HepG2 (cell line): ENCODE measurements around the gene VSIG10L. TPM values are rescaled to one million over a fixed set of nuclear protein-coding genes. Genes with fewer than 3 reads are reported as not detected.

ENCODE experiments used
- ATAC-seq: fragments of 200-7000 bp; cut with Tn5 transposase; 3 replicates; pipeline ENCODE4 v1.9.1; 2020; ENCODE audit warnings: mild to moderate bottlenecking, moderate library complexity
- BruUV-seq: library from RNA; stranded (reverse); fragments of 400-500 nt; replicated peaks from 2 replicates; lab custom pipeline; 2021; lab: Mats Ljungman, UMichigan
- CTCF ChIA-PET: fragments of 300-600 bp; formaldehyde crosslinking; extraction: SDS; loops from one replicate; lab custom pipeline; 2021; ENCODE audit warnings: low total read pairs, inconsistent platforms, low intra/inter-chr PET ratio; lab: Yijun Ruan, JAX
- POLR2A ChIA-PET: fragments of 350-600 bp; sonication (Branson Sonifier 250); formaldehyde crosslinking; loops from one replicate; lab custom pipeline; 2020; ENCODE audit warnings: antibody characterized with exemption, inconsistent platforms; lab: Yijun Ruan, JAX
- DNase-seq: peaks from one replicate; pipeline ENCODE4 v3.0.0-alpha.2; 2015; ENCODE audit warnings: low spot score
- FAIRE-seq: peaks from 3 replicates; lab custom pipeline; 2011; peaks lifted over from hg19 to GRCh38; lab: Jason Lieb, UNC
- H2AFZ ChIP-seq: one replicate; pipeline ENCODE4 v1.6.1; 2011; ENCODE audit warnings: low read length, inconsistent platforms
- H3K27ac ChIP-seq: fragments of 300-600 bp; 3 replicates; pipeline ENCODE4 v1.8.0; 2011; ENCODE audit warnings: mixed run types, mild to moderate bottlenecking, mixed read lengths, low read length, inconsistent platforms; ENCODE audit not compliant: insufficient read depth; ENCODE audit errors: extremely low read length
- H3K27me3 ChIP-seq, 2 experiments: fragments of 200-600 bp in 1 of 2; 2 replicates in 1 of 2; 3 replicates in 1 of 2; pipeline versions ENCODE4 v1.6.0 to v1.8.0; 2011; ENCODE audit warnings: low read length in 2 of 2, mild to moderate bottlenecking in 2 of 2, moderate library complexity in 2 of 2, inconsistent platforms in 1 of 2; ENCODE audit not compliant: insufficient read depth in 2 of 2, control insufficient read depth in 1 of 2
- H3K36me3 ChIP-seq, 2 experiments: fragments of 200-600 bp in 1 of 2; replicated peaks in 1 of 2; 2 replicates in 1 of 2; 3 replicates in 1 of 2; pipeline versions ENCODE4 v1.5.1 to v1.8.0; 2011; ENCODE audit warnings: low read length in 2 of 2, inconsistent platforms in 1 of 2; ENCODE audit not compliant: insufficient read depth in 2 of 2, control insufficient read depth in 1 of 2
- H3K4me1 ChIP-seq: 2 replicates; pipeline ENCODE4 v1.5.1; 2012; ENCODE audit warnings: low read length, inconsistent platforms; ENCODE audit not compliant: insufficient read depth
- H3K4me2 ChIP-seq: 2 replicates; pipeline ENCODE4 v1.6.0; 2011; ENCODE audit warnings: low read depth, low read length, inconsistent platforms
- H3K4me3 ChIP-seq, 3 experiments: fragments of 200-600 bp in 1 of 3; sonication (generic), shearing (Covaris generic) in 1 of 3; replicated peaks in 1 of 3; 2 replicates each; pipeline ENCODE4 v1.5.1; 2011 to 2016; ENCODE audit warnings: low read length in 3 of 3, inconsistent platforms in 2 of 3, low read depth in 2 of 3, mild to moderate bottlenecking in 2 of 3, control low read depth in 1 of 3, mixed read lengths in 1 of 3; ENCODE audit not compliant: insufficient read depth in 1 of 3
- H3K79me2 ChIP-seq: one replicate; pipeline ENCODE4 v1.6.1; 2011; ENCODE audit warnings: low read length, inconsistent platforms; ENCODE audit not compliant: insufficient read depth
- H3K9ac ChIP-seq: 2 replicates; pipeline ENCODE4 v1.6.0; 2011; ENCODE audit warnings: mild to moderate bottlenecking, low read depth, low read length, inconsistent platforms; ENCODE audit not compliant: insufficient read depth
- H3K9me3 ChIP-seq: 2 replicates; pipeline ENCODE4 v1.5.1; 2012; ENCODE audit warnings: mild to moderate bottlenecking, low read length
- H4K20me1 ChIP-seq: 2 replicates; pipeline ENCODE4 v1.6.0; 2011; ENCODE audit warnings: inconsistent platforms, mild to moderate bottlenecking, low read length, moderate library complexity; ENCODE audit not compliant: insufficient read depth
- FOSL2 ChIP-seq: sonication (generic); formaldehyde crosslinking; IDR thresholded peaks from 2 replicates; pipeline ENCODE4 v1.4.0; 2020; ENCODE audit warnings: missing genetic modification reagents
- GFI1 ChIP-seq: sonication (generic); formaldehyde crosslinking; IDR thresholded peaks from 2 replicates; pipeline ENCODE4 v1.5.0; 2020; ENCODE audit warnings: missing genetic modification reagents, mild to moderate bottlenecking, borderline replicate concordance
- HOXA5 ChIP-seq: sonication (generic); formaldehyde crosslinking; IDR thresholded peaks from 2 replicates; pipeline ENCODE4 v1.4.0; 2020; ENCODE audit warnings: missing genetic modification reagents
- KDM2A ChIP-seq: sonication (generic); formaldehyde crosslinking; IDR thresholded peaks from 2 replicates; pipeline ENCODE4 v1.4.0; 2020; ENCODE audit warnings: low read depth, missing genetic modification reagents, borderline replicate concordance
- KMT2A ChIP-seq: sonication (generic); formaldehyde crosslinking; IDR thresholded peaks from 2 replicates; pipeline ENCODE4 v1.4.0; 2020; ENCODE audit warnings: missing genetic modification reagents
- MED1 ChIP-seq: sonication (generic); formaldehyde crosslinking; IDR thresholded peaks from 2 replicates; pipeline ENCODE4 v1.4.0; 2020; ENCODE audit warnings: missing genetic modification reagents
- RBFOX2 ChIP-seq: fragments of 200-400 bp; formaldehyde crosslinking; IDR thresholded peaks from 2 replicates; pipeline ENCODE4 v1.6.1; 2017; ENCODE audit warnings: low read depth, mild to moderate bottlenecking, low read length
- RBM22 ChIP-seq: fragments of 200-400 bp; formaldehyde crosslinking; optimal IDR thresholded peaks from 2 replicates; pipeline ENCODE3; 2017; ENCODE audit warnings: mild to moderate bottlenecking, low read length, moderate library complexity
- TAF1 ChIP-seq: sonication (generic); formaldehyde crosslinking; IDR thresholded peaks from 2 replicates; pipeline ENCODE4 v1.4.0; 2020; ENCODE audit warnings: missing genetic modification reagents
- ZBTB38 ChIP-seq: sonication (generic); formaldehyde crosslinking; IDR thresholded peaks from 2 replicates; pipeline ENCODE4 v1.5.1; 2020; ENCODE audit warnings: mild to moderate bottlenecking, missing genetic modification reagents
- ZNF101 ChIP-seq: sonication (generic); formaldehyde crosslinking; IDR thresholded peaks from 2 replicates; pipeline ENCODE4 v1.4.0; 2020; ENCODE audit warnings: mild to moderate bottlenecking, low read depth, missing genetic modification reagents, borderline replicate concordance
- ZNF788 ChIP-seq: sonication (generic); formaldehyde crosslinking; IDR thresholded peaks from 2 replicates; pipeline ENCODE4 v1.5.0; 2020; ENCODE audit warnings: mild to moderate bottlenecking, missing genetic modification reagents, borderline replicate concordance
- WGBS: methylation state at CpG from one replicate; pipeline ENCODE4 v1.1.6; 2017; ENCODE audit warnings: low lambda C conversion rate; 5-methylcytosine and 5-hydroxymethylcytosine counted together
- in situ Hi-C: cut with HindIII; loops from 2 replicates; pipeline ENCODE4 v1.10.0; 2017; ENCODE audit warnings: low pct_unique_long_range_greater_than_20kb; ENCODE audit not compliant: extremely low pct_ligation_motif_present
- intact Hi-C: fragments of 100-400 bp; cut with micrococcal nuclease; formaldehyde crosslinking; loops from one replicate; pipeline ENCODE4 v1.10.0; 2022; ENCODE audit not compliant: unreplicated experiment
- polyA plus RNA-seq, 8 experiments: library from polyadenylated mRNA; depleted of rRNA in 3 of 8; stranded (reverse) in 7 of 8; unstranded in 1 of 8; fragments of >200 nt; fragmentation: Illumina TruSeq in 4 of 8; extraction: Trizol in 4 of 8; gene quantifications; 2 replicates each; pipeline versions ENCODE4 v1.2.1 to v1.2.3, GENCODE V29; 2011 to 2016; ENCODE audit warnings: low read depth in 4 of 8, missing spikeins in 1 of 8, mixed read lengths in 1 of 8; ENCODE audit not compliant: insufficient read depth in 1 of 8
- total RNA-seq, 5 experiments: library from RNA; depleted of rRNA; stranded (reverse); fragments of >200 nt; fragmentation: Illumina TruSeq; extraction: Trizol; gene quantifications; 2 replicates each; pipeline ENCODE4 v1.2.3, GENCODE V29; 2016; ENCODE audit warnings: low read depth in 1 of 5
- TF ChIP-seq, protein P1 (sequence below): sonication (generic); formaldehyde crosslinking; IDR thresholded peaks from 2 replicates; pipeline ENCODE4 v1.4.0; 2020; ENCODE audit warnings: mild to moderate bottlenecking, missing genetic modification reagents
- TF ChIP-seq, protein P2 (sequence below): conservative IDR thresholded peaks from 2 replicates; pipeline ENCODE4 v1.6.1; 2018; ENCODE audit warnings: missing genetic modification reagents
- TF ChIP-seq, protein P3 (sequence below): sonication (generic); formaldehyde crosslinking; IDR thresholded peaks from 2 replicates; pipeline ENCODE4 v1.4.0; 2020; ENCODE audit warnings: missing genetic modification reagents

The VSIG10L gene
- total and polyA plus RNA-seq, 2 of the 13 experiments (the other 11 are each of a cell fraction or from before 2014, with no cell fraction given) = 2.7 to 8.5 TPM

DNA sequence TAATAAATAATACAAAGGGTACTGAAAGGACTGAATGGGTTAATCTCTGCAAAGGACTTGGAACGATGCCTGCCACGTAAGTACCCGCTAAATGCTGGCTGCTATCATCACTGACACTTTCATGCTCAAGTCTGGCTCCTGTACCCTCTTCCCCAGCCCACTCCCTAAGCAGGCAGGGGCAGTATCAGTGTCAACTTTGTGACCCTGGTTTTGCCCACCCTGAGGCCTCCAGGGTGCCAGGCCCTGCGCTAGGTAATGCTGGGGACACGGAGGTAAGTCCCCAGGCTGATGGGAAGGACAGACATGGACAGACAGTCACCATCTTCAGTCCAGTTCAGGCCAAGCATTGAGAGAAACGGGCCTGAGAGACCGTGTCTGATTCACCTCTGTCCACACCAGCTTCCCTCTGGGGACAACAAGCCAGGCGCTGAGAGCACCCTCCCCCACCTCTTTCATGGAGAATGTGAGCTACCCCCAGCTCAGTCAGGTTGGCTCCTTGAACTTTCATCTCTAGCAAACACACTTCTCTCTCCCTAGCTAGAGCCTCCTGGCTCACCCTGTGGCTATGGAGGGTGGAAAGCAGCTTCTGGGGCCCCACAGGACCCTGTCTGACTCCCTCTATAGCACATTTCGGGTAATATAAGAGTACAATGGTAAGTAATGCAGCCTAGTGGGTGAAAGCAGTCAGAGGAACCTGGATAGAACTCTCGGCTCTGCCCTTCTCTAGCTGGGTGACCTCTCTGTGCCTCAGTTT lies 23.4 kb upstream of the VSIG10L start (continued):
- 0 out of 2 replicates have a peak, but pooled peaks have one; percentile 9 for TF ChIP-seq HOXA5 (CRISPR knock-in tag)
- TF ChIP-seq ZNF101 = no peak

DNA sequence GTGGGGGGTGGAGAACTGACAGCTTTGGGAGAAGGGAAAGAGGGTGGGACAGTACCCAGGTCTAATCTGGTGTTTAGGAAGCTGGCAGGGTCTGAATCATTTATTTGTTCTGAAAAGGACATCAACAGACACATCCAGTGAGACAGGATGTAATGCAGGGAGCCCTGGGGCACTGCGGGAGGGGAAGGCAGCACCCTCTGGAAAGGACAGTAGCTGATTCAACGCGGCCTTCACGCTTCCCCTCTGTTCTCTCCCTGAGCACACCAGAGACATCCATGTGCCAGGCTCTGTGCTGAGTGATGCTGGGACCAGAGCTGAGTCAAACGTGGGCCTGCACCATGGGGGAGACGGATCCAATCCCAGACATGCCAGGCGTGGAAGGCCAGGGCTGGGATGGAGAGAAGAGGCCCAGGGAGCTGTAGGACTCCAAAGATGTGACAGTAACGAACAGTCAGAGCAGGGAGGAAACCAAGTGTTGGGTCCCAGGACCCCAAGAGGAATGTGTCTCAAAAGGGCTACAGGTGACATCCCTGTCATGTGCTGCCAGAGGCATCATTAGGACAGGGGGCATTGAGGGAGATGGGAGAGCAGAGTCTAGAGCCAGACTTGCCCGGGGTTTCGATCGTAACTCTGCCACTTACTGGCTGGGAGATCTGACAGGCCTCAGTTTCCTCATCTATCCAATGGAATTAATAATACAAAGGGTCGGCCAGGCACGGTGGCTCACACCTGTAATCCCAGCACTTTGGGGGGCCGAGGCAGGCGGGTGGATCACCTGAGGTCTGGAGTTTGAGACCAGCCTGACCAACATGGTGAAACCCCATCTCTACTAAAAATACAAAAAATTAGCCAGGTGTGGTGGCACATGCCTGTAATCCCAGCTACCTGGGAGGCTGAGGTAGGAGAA lies 22.5 kb upstream of the VSIG10L start:
- DNase-seq = peak; percentile 76
- POLR2A ChIA-PET = interaction anchor here (0.9 to 7.8 kb wide), 6 partner anchors 9 to 111 kb away, joined by 3 to 309 read pairs (median 108); partner anchors contain the start of gene VSIG10L
- peak overlapping the region; percentile 100 for H3K27ac ChIP-seq
- H4K20me1 ChIP-seq = no peaks in the 10 kb centered on the region
- H3K79me2 ChIP-seq = peaks cover 49% of the 10 kb centered on the region
- peak overlapping the region in 2 of 3 experiments; percentile 68 to 90; a peak in 4 of 6 replicates for H3K4me3 ChIP-seq
- peak overlapping the region; percentile 100 for H3K9ac ChIP-seq
- no peak overlapping the region for H2AFZ ChIP-seq
- no peaks in the 10 kb centered on the region for H3K36me3 ChIP-seq
- BruUV-seq = no TSS peak
- WGBS = 64% methylated on average over 8 of the region's 15 CpGs
- ATAC-seq = no peak
- no peak for FAIRE-seq
- peaks cover 0 to 4% of the 10 kb centered on the region in 2 experiments; a peak in 2 of 5 replicates for H3K27me3 ChIP-seq
- H3K4me1 ChIP-seq = peaks cover 70% of the 10 kb centered on the region
- H3K9me3 ChIP-seq = no peaks in the 10 kb centered on the region
- intact Hi-C loops = no loop called here
- peak overlapping the region; percentile 100 for H3K4me2 ChIP-seq
- CTCF ChIA-PET = no interaction called here
- in situ Hi-C loops = no loop called here
- TF ChIP-seq ZBTB38 (peak; percentile 52), RBM22 (peak; percentile 81), TAF1 (CRISPR knock-in tag) (peak; percentile 29; the same call in 1 of the 2 replicates), ZNF788 (CRISPR knock-in tag) (0 out of 2 replicates have a peak, but pooled peaks have one; percentile 23), MED1 (CRISPR knock-in tag) (peak; percentile 57), KMT2A (CRISPR knock-in tag) (no peak), KDM2A (CRISPR knock-in tag) (peak; percentile 66; the same call in 1 of the 2 replicates), RBFOX2 (peak; percentile 76), GFI1 (CRISPR knock-in tag) (no peak), FOSL2 (CRISPR knock-in tag) (peak; percentile 76)
- TF ChIP-seq, protein P1, sequence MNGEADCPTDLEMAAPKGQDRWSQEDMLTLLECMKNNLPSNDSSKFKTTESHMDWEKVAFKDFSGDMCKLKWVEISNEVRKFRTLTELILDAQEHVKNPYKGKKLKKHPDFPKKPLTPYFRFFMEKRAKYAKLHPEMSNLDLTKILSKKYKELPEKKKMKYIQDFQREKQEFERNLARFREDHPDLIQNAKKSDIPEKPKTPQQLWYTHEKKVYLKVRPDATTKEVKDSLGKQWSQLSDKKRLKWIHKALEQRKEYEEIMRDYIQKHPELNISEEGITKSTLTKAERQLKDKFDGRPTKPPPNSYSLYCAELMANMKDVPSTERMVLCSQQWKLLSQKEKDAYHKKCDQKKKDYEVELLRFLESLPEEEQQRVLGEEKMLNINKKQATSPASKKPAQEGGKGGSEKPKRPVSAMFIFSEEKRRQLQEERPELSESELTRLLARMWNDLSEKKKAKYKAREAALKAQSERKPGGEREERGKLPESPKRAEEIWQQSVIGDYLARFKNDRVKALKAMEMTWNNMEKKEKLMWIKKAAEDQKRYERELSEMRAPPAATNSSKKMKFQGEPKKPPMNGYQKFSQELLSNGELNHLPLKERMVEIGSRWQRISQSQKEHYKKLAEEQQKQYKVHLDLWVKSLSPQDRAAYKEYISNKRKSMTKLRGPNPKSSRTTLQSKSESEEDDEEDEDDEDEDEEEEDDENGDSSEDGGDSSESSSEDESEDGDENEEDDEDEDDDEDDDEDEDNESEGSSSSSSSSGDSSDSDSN (CRISPR knock-in tag) = peak; percentile 54
- TF ChIP-seq, protein P2, sequence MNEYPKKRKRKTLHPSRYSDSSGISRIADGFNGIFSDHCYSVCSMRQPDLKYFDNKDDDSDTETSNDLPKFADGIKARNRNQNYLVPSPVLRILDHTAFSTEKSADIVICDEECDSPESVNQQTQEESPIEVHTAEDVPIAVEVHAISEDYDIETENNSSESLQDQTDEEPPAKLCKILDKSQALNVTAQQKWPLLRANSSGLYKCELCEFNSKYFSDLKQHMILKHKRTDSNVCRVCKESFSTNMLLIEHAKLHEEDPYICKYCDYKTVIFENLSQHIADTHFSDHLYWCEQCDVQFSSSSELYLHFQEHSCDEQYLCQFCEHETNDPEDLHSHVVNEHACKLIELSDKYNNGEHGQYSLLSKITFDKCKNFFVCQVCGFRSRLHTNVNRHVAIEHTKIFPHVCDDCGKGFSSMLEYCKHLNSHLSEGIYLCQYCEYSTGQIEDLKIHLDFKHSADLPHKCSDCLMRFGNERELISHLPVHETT (CRISPR knock-in tag) = peak; percentile 54; the same call in 1 of the 2 replicates
- TF ChIP-seq, protein P3, sequence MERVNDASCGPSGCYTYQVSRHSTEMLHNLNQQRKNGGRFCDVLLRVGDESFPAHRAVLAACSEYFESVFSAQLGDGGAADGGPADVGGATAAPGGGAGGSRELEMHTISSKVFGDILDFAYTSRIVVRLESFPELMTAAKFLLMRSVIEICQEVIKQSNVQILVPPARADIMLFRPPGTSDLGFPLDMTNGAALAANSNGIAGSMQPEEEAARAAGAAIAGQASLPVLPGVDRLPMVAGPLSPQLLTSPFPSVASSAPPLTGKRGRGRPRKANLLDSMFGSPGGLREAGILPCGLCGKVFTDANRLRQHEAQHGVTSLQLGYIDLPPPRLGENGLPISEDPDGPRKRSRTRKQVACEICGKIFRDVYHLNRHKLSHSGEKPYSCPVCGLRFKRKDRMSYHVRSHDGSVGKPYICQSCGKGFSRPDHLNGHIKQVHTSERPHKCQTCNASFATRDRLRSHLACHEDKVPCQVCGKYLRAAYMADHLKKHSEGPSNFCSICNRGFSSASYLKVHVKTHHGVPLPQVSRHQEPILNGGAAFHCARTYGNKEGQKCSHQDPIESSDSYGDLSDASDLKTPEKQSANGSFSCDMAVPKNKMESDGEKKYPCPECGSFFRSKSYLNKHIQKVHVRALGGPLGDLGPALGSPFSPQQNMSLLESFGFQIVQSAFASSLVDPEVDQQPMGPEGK (CRISPR knock-in tag) = peak; percentile 55; the same call in 1 of the 2 replicates
